ENCODE measurements around the gene NEDD8.

NEDD8 gene

GRCh38 chr14:24195186-24196070 lies 36.7 kb downstream of the NEDD8 start, which contains the start of gene TM9SF1:
Gene TM9SF1 (minus strand): TSS chr14:24195441. CDS start chr14:24195019, 422 bp downstream.
- peak within 1 kb of the TSS; percentile 95 for H3K27ac ChIP-seq

DNA sequence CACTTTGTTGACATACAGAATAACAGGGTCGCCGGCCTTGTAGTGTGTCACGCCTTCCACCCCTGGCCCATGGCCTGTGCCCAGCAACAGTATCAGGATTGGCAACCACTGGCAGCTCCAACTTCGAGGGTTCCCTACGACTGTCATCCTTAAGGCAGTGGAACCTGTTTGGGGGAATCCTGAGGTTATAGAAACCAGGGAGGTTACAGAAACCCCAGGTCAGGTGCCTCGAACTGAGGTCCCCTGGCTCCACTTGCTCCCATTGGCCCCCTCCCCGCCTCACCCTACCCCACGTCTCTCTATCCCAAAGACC lies 37.3 kb downstream of the NEDD8 start:
- peak overlapping the region; percentile 95 for H3K27ac ChIP-seq
- no peak for TF ChIP-seq ZFX (IDR thresholded peaks at IDR 0.05)
- TF ChIP-seq, protein P1, sequence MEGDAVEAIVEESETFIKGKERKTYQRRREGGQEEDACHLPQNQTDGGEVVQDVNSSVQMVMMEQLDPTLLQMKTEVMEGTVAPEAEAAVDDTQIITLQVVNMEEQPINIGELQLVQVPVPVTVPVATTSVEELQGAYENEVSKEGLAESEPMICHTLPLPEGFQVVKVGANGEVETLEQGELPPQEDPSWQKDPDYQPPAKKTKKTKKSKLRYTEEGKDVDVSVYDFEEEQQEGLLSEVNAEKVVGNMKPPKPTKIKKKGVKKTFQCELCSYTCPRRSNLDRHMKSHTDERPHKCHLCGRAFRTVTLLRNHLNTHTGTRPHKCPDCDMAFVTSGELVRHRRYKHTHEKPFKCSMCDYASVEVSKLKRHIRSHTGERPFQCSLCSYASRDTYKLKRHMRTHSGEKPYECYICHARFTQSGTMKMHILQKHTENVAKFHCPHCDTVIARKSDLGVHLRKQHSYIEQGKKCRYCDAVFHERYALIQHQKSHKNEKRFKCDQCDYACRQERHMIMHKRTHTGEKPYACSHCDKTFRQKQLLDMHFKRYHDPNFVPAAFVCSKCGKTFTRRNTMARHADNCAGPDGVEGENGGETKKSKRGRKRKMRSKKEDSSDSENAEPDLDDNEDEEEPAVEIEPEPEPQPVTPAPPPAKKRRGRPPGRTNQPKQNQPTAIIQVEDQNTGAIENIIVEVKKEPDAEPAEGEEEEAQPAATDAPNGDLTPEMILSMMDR (conservative IDR thresholded peaks at IDR 0.05), result no peak

More at GRCh38 chr14:24195186-24196070, 36.7 kb downstream of the NEDD8 start, which contains the start of gene TM9SF1:
- peak; percentile 95 for TF ChIP-seq ZFX (IDR thresholded peaks at IDR 0.05)
- TF ChIP-seq, protein P1 (conservative IDR thresholded peaks at IDR 0.05), result no peak

DNA sequence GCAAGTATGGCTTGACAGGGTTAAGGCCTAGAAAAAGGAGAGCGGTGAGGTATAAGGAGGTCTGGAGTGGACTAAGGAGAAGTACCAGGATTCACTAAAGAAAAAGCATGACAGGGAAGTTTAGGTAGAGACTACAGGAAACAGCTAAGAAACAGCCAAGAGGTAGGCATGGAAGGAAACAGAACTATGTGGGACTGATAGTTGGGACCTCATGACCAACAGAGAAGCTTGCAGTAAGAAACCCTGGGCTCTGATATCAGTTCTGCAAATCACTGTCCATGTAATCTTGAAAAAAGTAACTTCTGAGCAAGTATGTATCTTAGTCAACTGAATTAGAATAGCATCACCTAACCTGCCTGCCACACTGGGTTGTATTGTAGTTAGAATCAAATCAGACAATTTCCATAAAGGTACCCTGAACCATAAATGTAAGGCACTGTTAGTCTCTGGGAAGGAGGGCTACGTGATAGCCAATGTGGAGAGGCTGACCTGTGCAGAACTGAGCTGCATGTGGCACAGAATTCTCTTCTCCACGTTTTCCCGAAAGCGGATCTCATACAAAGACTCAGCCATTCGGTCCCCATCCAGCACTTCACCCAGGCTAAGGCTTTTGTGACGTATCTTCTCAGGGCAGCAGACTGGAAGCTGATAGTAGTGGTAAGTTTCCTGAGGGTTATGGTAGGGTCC lies 37.8 kb downstream of the NEDD8 start:
- peak overlapping the region; percentile 95 for H3K27ac ChIP-seq
- TF ChIP-seq, protein P1 (conservative IDR thresholded peaks at IDR 0.05), result no peak
- TF ChIP-seq ZFX (IDR thresholded peaks at IDR 0.05), result no peak

GRCh38 chr14:24192933-24193332 lies 39.2 kb downstream of the NEDD8 start:
- H3K27ac ChIP-seq, result no peak overlapping the region
- TF ChIP-seq, protein P1 (conservative IDR thresholded peaks at IDR 0.05), result no peak
- TF ChIP-seq ZFX (IDR thresholded peaks at IDR 0.05), result no peak

DNA sequence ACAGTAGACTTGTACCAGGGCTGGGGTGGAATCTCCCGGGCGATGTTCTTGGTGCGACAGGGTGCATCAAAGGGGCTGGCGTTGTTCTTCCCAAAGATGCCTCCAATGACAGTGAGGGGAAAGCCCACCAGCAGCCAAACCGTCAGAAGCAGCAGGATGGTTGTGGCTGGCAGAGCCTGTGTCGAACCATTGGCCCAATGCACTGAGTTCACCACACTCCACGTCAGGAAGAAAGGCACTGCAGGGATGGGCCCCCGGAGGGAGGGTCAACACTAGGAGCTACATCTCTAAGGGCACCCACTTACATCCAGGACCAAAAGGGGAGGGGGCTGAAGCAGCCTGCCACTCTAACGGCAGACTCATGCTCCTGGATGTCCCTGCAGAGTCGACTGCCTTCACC lies 41.8 kb downstream of the NEDD8 start:
- no peak overlapping the region for H3K27ac ChIP-seq
- TF ChIP-seq, protein P1 (conservative IDR thresholded peaks at IDR 0.05), result no peak
- TF ChIP-seq ZFX (IDR thresholded peaks at IDR 0.05), result no peak

GRCh38 chr14:24189460-24189859 lies 42.7 kb downstream of the NEDD8 start:
- TF ChIP-seq ZFX (IDR thresholded peaks at IDR 0.05), result no peak
- TF ChIP-seq, protein P1 (conservative IDR thresholded peaks at IDR 0.05), result no peak

DNA sequence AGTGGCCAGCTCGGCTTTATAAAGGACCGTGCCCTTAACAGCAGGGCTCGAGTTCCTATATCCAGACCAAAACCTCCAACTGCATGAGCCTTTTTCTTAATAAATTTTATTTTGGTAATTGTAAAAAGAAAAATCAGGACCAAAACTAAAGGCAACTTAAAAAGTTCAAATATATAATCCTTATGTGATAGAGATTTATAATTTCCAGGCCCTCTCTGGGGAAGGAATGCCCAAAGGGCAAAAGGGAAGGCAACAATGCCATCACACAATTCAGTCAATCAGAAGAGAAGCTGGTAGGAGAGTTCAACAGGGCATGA lies 43.1 kb downstream of the NEDD8 start:
- peak overlapping the region; percentile 87 for H3K27ac ChIP-seq
- TF ChIP-seq, protein P1 (conservative IDR thresholded peaks at IDR 0.05), result no peak
- TF ChIP-seq ZFX (IDR thresholded peaks at IDR 0.05), result no peak

More at GRCh38 chr14:24189460-24189859, 42.7 kb downstream of the NEDD8 start:
- H3K27ac ChIP-seq, result peak overlapping the region; percentile 87; the same call in 1 of the 2 replicates

Data from C4-2B (cell line).